Lower leg skin (tissue), 3 donors: ENCODE data around the gene CTSH.

Source experiments
- POLR2A ChIP-seq, 2 donors: fragments of 450-650 bp; IDR thresholded peaks; one replicate each; pipeline ENCODE4 v1.6.1; 2016 to 2017; ENCODE audit warnings: antibody characterized with exemption in 2 of 2, mild to moderate bottlenecking in 1 of 2, moderate library complexity in 1 of 2
- TF ChIP-seq, protein P1 (sequence below), 3 donors: fragments of 450-650 bp; IDR thresholded peaks; one replicate each; pipeline ENCODE4 v1.5.1; 2016; ENCODE audit warnings: antibody characterized with exemption in 3 of 3, mild to moderate bottlenecking in 3 of 3, moderate library complexity in 2 of 3

- TF ChIP-seq, protein P1, sequence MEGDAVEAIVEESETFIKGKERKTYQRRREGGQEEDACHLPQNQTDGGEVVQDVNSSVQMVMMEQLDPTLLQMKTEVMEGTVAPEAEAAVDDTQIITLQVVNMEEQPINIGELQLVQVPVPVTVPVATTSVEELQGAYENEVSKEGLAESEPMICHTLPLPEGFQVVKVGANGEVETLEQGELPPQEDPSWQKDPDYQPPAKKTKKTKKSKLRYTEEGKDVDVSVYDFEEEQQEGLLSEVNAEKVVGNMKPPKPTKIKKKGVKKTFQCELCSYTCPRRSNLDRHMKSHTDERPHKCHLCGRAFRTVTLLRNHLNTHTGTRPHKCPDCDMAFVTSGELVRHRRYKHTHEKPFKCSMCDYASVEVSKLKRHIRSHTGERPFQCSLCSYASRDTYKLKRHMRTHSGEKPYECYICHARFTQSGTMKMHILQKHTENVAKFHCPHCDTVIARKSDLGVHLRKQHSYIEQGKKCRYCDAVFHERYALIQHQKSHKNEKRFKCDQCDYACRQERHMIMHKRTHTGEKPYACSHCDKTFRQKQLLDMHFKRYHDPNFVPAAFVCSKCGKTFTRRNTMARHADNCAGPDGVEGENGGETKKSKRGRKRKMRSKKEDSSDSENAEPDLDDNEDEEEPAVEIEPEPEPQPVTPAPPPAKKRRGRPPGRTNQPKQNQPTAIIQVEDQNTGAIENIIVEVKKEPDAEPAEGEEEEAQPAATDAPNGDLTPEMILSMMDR (IDR thresholded peaks at IDR 0.05): no peak
- no peak for TF ChIP-seq POLR2A (IDR thresholded peaks at IDR 0.05)
These were observed 25.0 kb upstream of the CTSH start for GRCh38 chr15:78969687-78970349.
